GM08714 (cell line): ENCODE data around the gene CRABP2.

Source experiments
- H3K4me3 ChIP-seq: fragments of 200-500 bp; sonication (Bioruptor generic); 2 replicates; pipeline ENCODE4 v1.5.1; 2014; ENCODE audit warnings: mild to moderate bottlenecking, low read length, inconsistent platforms
- ZNF274 ChIP-seq: IDR thresholded peaks from 2 replicates; pipeline ENCODE4 v1.6.1; 2012; ENCODE audit warnings: mild to moderate bottlenecking, low read depth, low read length

The CRABP2 gene

GRCh38 chr1:156677616-156678596, 27.5 kb downstream of the CRABP2 start:
- no peak overlapping the region for H3K4me3 ChIP-seq

GRCh38 chr1:156676820-156677615, 28.4 kb downstream of the CRABP2 start, which contains the start of gene NES:
Gene NES (minus strand): TSS chr1:156677407. CDS start chr1:156677264, 143 bp downstream.
- no peak for TF ChIP-seq ZNF274
- H3K4me3 ChIP-seq = no peak within 1 kb of the TSS

More at GRCh38 chr1:156677616-156678596, 27.5 kb downstream of the CRABP2 start:
- TF ChIP-seq ZNF274 = no peak

- no peak for TF ChIP-seq ZNF274
- no peak overlapping the region for H3K4me3 ChIP-seq
Observed at GRCh38 chr1:156676114-156676819, 29.1 kb downstream of the CRABP2 start.

GRCh38 chr1:156675210-156676113, 29.9 kb downstream of the CRABP2 start:
- TF ChIP-seq ZNF274 = no peak
- H3K4me3 ChIP-seq = no peak overlapping the region

DNA sequence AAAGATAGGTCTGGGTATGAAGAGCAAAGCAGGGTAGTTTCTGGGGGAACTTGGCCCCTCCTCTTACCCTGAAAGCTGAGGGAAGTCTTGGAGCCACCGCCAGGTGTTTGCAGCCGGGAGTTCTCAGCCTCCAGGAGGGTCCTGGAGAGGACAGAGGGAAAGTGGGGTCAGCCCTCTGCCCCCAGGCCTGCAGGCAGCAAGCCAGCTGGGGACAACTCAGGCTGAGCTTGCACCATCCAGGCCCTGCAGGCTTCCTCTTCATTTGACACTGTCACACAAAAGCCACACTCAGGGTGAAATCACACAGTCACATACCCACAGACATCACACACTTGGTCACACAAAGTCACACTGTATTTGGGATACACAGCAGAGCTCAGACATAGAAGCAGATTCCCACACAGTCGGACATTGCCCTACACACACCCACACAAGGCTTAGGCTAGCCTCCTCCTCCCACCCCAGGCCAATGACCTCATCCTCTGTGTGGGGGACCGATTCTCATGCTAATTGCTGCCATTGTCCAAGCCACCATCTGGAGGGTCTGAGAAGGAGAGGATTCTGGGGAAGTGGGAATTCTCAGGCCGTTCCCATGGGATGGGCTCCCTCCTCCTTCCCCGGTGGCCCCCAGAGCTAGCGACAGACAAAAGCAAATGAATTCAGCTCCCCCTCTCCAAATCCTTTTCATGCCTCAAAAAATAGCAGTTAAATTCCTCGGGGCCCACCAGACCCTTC, 31.8 kb downstream of the CRABP2 start:
- no peak overlapping the region for H3K4me3 ChIP-seq
- no peak for TF ChIP-seq ZNF274

GRCh38 chr1:156671804-156672203, 33.6 kb downstream of the CRABP2 start:
- TF ChIP-seq ZNF274 = no peak
- H3K4me3 ChIP-seq = no peak overlapping the region

DNA sequence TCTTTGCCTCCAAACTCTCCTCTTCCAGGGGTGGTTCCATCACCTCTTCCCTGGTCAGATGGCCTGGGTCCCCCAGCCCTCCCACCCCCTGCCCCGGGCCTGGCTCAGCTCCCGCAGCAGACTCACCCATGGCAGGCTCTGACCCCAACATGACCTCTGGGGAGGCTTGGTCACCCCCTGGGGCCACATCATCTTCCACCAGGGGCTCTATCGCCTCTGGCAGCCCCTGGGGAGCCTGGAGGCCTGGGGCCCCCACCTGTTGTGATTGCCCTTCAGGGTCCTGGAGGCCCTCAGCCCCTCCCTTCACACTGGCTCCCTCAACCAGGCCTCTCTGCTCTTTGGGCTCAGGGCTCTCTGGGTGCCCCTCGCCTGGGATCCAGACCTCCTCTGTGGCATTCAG, 34.6 kb downstream of the CRABP2 start:
- H3K4me3 ChIP-seq = no peak overlapping the region
- TF ChIP-seq ZNF274 = no peak

- TF ChIP-seq ZNF274 = no peak
- no peak overlapping the region for H3K4me3 ChIP-seq
Observed at GRCh38 chr1:156670359-156670758, 35.0 kb downstream of the CRABP2 start.

DNA sequence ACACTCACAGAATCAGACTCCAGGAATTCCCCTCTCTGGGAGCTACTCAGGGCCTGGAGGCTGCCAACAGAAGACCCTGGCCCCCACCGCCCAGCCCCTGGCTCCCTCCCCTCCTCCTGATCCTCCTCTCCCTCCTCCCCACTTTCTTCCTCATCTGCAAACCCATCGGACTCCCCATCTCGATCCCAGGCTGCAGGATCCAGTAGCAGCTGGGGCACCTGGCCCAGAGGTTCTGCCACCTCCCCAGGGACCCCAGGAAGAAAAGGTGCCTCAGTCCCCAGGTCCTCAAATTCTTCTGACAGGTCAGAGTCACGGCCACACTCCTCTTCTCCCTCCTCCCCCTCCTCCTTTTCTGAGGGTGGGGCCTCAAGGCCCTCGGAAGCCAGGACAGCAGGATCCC, 35.6 kb downstream of the CRABP2 start:
- no peak for TF ChIP-seq ZNF274
- no peak overlapping the region for H3K4me3 ChIP-seq

GRCh38 chr1:156668801-156669637, 36.4 kb downstream of the CRABP2 start:
- TF ChIP-seq ZNF274 = no peak
- H3K4me3 ChIP-seq = no peak overlapping the region

DNA sequence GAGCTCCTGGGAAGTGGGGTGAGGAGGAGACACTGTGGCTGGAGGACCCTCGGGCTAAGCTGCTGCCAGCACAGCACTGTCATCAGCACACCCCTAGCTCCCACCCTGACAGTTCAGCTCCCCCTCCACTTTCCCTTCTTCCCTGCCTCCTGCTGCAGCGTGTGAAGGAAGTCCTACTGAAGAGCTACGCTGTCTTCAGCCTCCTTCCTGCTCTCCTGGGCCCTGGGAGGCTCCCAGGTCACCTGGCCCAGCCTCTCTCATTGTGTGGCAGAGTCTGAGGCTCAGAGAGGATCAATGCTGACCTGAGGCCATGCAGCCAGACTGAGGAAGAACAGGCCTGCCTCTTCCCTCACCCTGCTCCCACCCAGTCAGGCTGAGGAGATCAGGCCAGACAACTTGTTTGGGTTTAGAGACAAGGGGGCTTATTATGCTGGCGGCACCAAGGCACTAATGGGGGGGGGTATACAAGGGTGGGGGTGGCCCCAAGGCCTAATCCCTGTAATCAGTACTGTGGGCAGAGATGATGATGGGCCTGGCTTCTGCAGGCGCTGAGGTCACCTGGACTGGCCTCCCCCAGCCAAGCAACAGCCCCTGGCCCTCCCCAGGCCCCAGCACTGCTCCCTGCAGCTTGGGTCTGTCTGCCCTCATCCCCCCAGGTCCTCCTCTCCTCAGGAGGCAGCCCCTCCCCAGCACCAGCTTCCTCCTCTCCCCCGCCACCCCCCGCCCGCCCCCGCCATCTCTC, 37.2 kb downstream of the CRABP2 start:
- TF ChIP-seq ZNF274 = no peak
- no peak overlapping the region for H3K4me3 ChIP-seq
